Esophagus muscularis mucosa (tissue), 3 donors: ENCODE data around the gene GOLGA5.

ENCODE experiments used
- CTCF ChIP-seq, 3 experiments: fragments of 200-600 bp in 2 of 3; fragments of 450-650 bp in 1 of 3; sonication (generic) in 2 of 3; IDR thresholded peaks; one replicate each; pipeline ENCODE4 v1.5.1; 2017 to 2019; ENCODE audit warnings: antibody characterized with exemption in 3 of 3, mild to moderate bottlenecking in 2 of 3, moderate library complexity in 1 of 3
- POLR2A ChIP-seq: fragments of 450-650 bp; IDR thresholded peaks from one replicate; pipeline ENCODE4 v1.6.1; 2017; ENCODE audit warnings: antibody characterized with exemption, moderate library complexity, mild to moderate bottlenecking, low read depth

- TF ChIP-seq CTCF (IDR thresholded peaks at IDR 0.05) (no peak), POLR2A (no peak)
Observed at GRCh38 chr14:92863286-92864080, 69.4 kb downstream of the GOLGA5 start.
